ENCODE measurements around the gene ICA1.

The ICA1 gene

DNA sequence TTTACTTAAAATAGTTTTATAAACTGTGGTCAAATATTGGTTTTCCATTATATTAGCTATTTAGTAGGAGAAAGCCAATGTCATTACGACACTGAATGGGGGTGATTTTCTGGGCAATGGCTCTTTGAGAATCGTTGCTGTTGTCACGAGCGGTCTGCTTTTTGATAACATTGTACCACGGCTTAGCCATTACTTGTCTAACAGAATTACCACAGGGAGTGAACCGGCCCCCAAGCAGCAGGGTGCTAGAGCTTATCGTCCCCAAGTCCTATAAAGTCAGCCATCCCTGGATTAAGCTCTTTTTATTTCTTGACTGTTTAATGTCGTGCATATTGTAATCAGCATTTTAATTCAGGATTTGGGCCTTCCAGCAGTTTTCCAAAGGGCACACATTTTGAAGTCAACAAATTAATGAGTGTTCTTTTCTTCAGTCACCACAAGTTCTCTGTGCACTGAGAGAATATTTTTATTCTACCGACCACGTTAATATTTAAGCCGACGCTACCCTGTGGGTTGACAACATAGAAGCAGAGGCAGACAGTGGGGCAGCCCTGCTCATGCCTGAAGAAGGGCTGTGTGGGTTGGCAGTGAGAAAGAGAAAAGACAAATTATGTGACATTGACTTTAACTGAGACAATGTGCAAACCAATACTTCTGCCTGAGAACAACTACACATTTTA, 125.8 kb downstream of the ICA1 start:
- TF ChIP-seq, protein P1, sequence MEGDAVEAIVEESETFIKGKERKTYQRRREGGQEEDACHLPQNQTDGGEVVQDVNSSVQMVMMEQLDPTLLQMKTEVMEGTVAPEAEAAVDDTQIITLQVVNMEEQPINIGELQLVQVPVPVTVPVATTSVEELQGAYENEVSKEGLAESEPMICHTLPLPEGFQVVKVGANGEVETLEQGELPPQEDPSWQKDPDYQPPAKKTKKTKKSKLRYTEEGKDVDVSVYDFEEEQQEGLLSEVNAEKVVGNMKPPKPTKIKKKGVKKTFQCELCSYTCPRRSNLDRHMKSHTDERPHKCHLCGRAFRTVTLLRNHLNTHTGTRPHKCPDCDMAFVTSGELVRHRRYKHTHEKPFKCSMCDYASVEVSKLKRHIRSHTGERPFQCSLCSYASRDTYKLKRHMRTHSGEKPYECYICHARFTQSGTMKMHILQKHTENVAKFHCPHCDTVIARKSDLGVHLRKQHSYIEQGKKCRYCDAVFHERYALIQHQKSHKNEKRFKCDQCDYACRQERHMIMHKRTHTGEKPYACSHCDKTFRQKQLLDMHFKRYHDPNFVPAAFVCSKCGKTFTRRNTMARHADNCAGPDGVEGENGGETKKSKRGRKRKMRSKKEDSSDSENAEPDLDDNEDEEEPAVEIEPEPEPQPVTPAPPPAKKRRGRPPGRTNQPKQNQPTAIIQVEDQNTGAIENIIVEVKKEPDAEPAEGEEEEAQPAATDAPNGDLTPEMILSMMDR (conservative IDR thresholded peaks at IDR 0.05; ENCODE audit: low read depth, low read length): no peak
- Histone ChIP-seq H2AFZ (ENCODE audit: low read depth) (no peak overlapping the region), H3K27me3 (ENCODE audit: insufficient read depth, low read depth) (no peaks in the 10 kb centered on the region)

DNA sequence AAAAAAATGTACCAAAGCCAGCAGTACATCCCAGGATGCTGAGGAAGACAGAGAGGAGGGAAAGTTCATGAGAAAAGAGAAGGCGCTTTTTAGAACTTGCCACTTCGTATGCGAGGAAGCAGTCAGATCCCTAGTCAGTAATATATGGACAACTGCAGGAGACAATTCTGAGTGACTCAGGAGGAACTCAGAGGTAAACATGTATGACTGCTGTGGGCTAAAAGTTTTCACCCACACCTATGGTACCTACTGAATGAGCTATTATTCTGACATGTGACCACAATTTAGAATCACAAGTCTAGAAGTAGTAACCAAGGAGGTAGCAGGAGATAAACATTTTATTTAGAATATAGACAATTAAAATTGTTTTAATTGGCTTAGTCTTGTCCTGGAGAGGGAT, 126.5 kb downstream of the ICA1 start:
- no peaks in the 10 kb centered on the region for H3K36me3 ChIP-seq (ENCODE audit: insufficient read depth)
- no peak overlapping the region for H3K4me2 ChIP-seq
- H3K27ac ChIP-seq: no peak overlapping the region
- H4K20me1 ChIP-seq (ENCODE audit: insufficient read depth): no peaks in the 10 kb centered on the region
- TF ChIP-seq, protein P1 (conservative IDR thresholded peaks at IDR 0.05; ENCODE audit: low read depth, low read length): no peak
- no peaks in the 10 kb centered on the region for H3K4me1 ChIP-seq (ENCODE audit: low read depth, poor library complexity, severe bottlenecking)
- no peaks in the 10 kb centered on the region for H3K79me2 ChIP-seq (ENCODE audit: insufficient read depth, low read depth)
- H3K4me3 ChIP-seq (IDR thresholded peaks at IDR 0.05; ENCODE audit: insufficient read depth, low read depth, low read length): no peak overlapping the region
- H3K27me3 ChIP-seq (ENCODE audit: insufficient read depth, low read depth): no peaks in the 10 kb centered on the region
- no peak overlapping the region for H2AFZ ChIP-seq (ENCODE audit: low read depth)
- no peak overlapping the region for H3K9ac ChIP-seq

More for the DNA sequence above, 125.8 kb downstream of the ICA1 start:
- no peak overlapping the region for H3K9ac ChIP-seq
- no peaks in the 10 kb centered on the region for H4K20me1 ChIP-seq (ENCODE audit: insufficient read depth)
- H3K4me3 ChIP-seq (IDR thresholded peaks at IDR 0.05; ENCODE audit: insufficient read depth, low read depth, low read length): no peak overlapping the region
- no peaks in the 10 kb centered on the region for H3K4me1 ChIP-seq (ENCODE audit: low read depth, poor library complexity, severe bottlenecking)
- no peak overlapping the region for H3K4me2 ChIP-seq
- H3K36me3 ChIP-seq (ENCODE audit: insufficient read depth): no peaks in the 10 kb centered on the region
- H3K27ac ChIP-seq: no peak overlapping the region
- no peaks in the 10 kb centered on the region for H3K79me2 ChIP-seq (ENCODE audit: insufficient read depth, low read depth)

DNA sequence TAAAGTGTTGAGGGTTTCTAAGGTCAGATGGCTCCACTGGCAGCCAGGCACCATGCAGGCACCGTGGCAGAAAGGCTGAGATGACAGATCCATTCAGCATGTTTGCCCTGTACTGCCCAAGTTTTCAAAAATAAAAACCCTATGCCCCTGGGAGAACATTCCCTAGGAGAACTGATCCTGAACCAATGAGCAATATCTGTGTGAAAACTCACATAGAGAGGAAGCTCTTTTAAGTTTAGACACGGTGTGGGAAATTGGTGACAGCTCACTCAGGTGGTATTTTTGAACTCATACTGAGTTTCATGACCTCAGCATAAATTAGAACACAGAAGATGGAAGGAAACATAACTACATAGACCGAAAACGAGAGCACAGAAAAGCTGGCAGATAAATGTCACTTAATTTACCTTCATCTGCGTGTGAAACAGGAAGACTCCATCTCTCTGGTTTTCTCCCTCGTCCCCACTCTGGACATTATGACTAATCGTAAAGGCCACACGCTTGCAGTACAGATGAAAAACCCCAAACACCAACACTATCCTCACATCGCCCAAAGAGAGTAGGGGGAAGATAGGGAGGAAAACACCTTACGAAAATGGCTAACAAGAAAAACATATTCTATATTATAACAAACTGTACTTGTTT, 127.8 kb downstream of the ICA1 start:
- H3K36me3 ChIP-seq (ENCODE audit: insufficient read depth): no peaks in the 10 kb centered on the region
- no peaks in the 10 kb centered on the region for H3K4me1 ChIP-seq (ENCODE audit: low read depth, poor library complexity, severe bottlenecking)
- no peak overlapping the region for H2AFZ ChIP-seq (ENCODE audit: low read depth)
- no peak overlapping the region for H3K27ac ChIP-seq
- H3K4me2 ChIP-seq: no peak overlapping the region
- H3K79me2 ChIP-seq (ENCODE audit: insufficient read depth, low read depth): no peaks in the 10 kb centered on the region
- no peak overlapping the region for H3K9ac ChIP-seq
- no peaks in the 10 kb centered on the region for H4K20me1 ChIP-seq (ENCODE audit: insufficient read depth)
- TF ChIP-seq, protein P1 (conservative IDR thresholded peaks at IDR 0.05; ENCODE audit: low read depth, low read length): no peak
- no peaks in the 10 kb centered on the region for H3K27me3 ChIP-seq (ENCODE audit: insufficient read depth, low read depth)
- no peak overlapping the region for H3K4me3 ChIP-seq (IDR thresholded peaks at IDR 0.05; ENCODE audit: insufficient read depth, low read depth, low read length)

DNA sequence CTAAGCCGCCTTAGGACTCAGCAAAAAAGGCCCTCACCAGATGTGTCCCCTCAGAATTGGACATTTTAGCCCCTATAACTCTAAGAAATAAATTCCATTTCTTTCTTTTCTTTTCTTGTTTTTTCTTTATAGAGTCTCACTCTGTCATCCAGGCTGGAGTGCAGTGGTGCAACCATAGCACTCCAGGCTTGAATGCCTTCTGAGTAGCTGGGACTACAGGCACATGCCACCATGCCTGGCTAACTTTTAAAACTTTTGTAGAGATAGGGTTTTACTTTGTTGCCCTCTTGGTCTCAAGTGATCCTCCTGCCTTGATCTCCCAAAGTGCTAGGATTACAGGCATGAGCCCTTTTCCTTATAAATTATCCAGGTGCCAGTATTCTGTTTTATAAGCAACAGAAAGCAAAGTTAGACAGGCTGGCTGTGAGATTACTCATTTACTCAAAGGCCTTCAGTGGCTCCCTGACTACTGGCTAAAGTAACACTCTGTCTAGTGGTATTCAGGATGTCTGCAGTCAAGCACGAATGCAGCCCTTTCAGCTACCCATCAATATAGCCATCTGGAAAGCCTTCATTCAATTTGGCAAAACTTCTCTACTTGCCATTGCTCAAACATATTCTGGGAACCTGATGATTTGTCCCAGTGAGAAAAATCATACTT, 128.6 kb downstream of the ICA1 start:
- Histone ChIP-seq H3K27ac (no peak overlapping the region), H3K27me3 (ENCODE audit: insufficient read depth, low read depth) (no peaks in the 10 kb centered on the region), H3K4me2 (no peak overlapping the region), H3K4me3 (IDR thresholded peaks at IDR 0.05; ENCODE audit: insufficient read depth, low read depth, low read length) (no peak overlapping the region), H4K20me1 (ENCODE audit: insufficient read depth) (no peaks in the 10 kb centered on the region), H2AFZ (ENCODE audit: low read depth) (no peak overlapping the region), H3K36me3 (ENCODE audit: insufficient read depth) (no peaks in the 10 kb centered on the region), H3K9ac (no peak overlapping the region), H3K79me2 (ENCODE audit: insufficient read depth, low read depth) (no peaks in the 10 kb centered on the region), H3K4me1 (ENCODE audit: low read depth, poor library complexity, severe bottlenecking) (no peaks in the 10 kb centered on the region)
- TF ChIP-seq, protein P1 (conservative IDR thresholded peaks at IDR 0.05; ENCODE audit: low read depth, low read length): no peak
